Natural killer cell (primary cell): ENCODE measurements around the gene VWA2. TPM values are rescaled to one million over a fixed set of nuclear protein-coding genes. Genes with fewer than 3 reads are reported as not detected.

Experiments used
- ATAC-seq, 3 donors: fragments of 150-1000 bp in 2 of 3; fragments of 200-7000 bp in 1 of 3; cut with Tn5 transposase; 1 replicate in 1 of 3; 2 replicates in 2 of 3; pipeline ENCODE4 v1.10.0; 2021; ENCODE audit warnings: mild to moderate bottlenecking in 2 of 3, moderate library complexity in 2 of 3
- DNase-seq, 2 donors: peaks; one replicate each; pipeline versions ENCODE4 v3.0.0 to v3.0.0-alpha.2; 2013 to 2021; ENCODE audit warnings: mixed read lengths in 1 of 2
- H3K27ac ChIP-seq: one replicate; pipeline ENCODE4 v1.5.1; 2013; ENCODE audit warnings: mild to moderate bottlenecking, low read length
- H3K27me3 ChIP-seq: one replicate; pipeline ENCODE4 v1.6.1; 2013; ENCODE audit warnings: low read length; ENCODE audit not compliant: control insufficient read depth, insufficient read depth
- H3K36me3 ChIP-seq: one replicate; pipeline ENCODE4 v1.6.1; 2013; ENCODE audit warnings: low read length; ENCODE audit not compliant: control insufficient read depth, insufficient read depth
- H3K4me1 ChIP-seq: one replicate; pipeline ENCODE4 v1.6.1; 2013; ENCODE audit warnings: low read length; ENCODE audit not compliant: control insufficient read depth, insufficient read depth
- H3K4me3 ChIP-seq: one replicate; pipeline ENCODE4 v1.5.1; 2013; ENCODE audit warnings: low read length
- H3K9me3 ChIP-seq: one replicate; pipeline ENCODE4 v1.6.1; 2013; ENCODE audit warnings: low read length; ENCODE audit not compliant: control insufficient read depth, insufficient read depth
- H3K27ac Mint-ChIP-seq, 2 donors: one replicate each; pipeline ENCODE4 v1.8.0; 2022; ENCODE audit warnings: mild to moderate bottlenecking in 2 of 2, mixed read lengths in 2 of 2, moderate library complexity in 1 of 2
- H3K27me3 Mint-ChIP-seq, 2 donors: one replicate each; pipeline ENCODE4 v1.8.0; 2022; ENCODE audit warnings: low read depth in 2 of 2, mixed read lengths in 2 of 2
- H3K36me3 Mint-ChIP-seq: one replicate; pipeline ENCODE4 v1.8.0; 2022; ENCODE audit warnings: mixed read lengths
- H3K4me1 Mint-ChIP-seq, 2 donors: one replicate each; pipeline ENCODE4 v1.8.0; 2022; ENCODE audit warnings: mixed read lengths in 2 of 2
- H3K4me3 Mint-ChIP-seq: one replicate; pipeline ENCODE4 v1.8.0; 2022; ENCODE audit warnings: mild to moderate bottlenecking, moderate library complexity, mixed read lengths
- H3K9me3 Mint-ChIP-seq, 2 donors: one replicate each; pipeline ENCODE4 v1.8.0; 2022; ENCODE audit warnings: mixed read lengths in 2 of 2
- WGBS: methylation state at CpG from one replicate; pipeline ENCODE4 v1.1.7; 2013; ENCODE audit warnings: missing lambda C conversion rate; ENCODE audit not compliant: insufficient coverage; 5-methylcytosine and 5-hydroxymethylcytosine counted together
- intact Hi-C: fragments of 100-400 bp; cut with micrococcal nuclease; formaldehyde crosslinking; loops from one replicate; pipeline ENCODE4 v1.14.2; 2022
- total RNA-seq, 4 donors: library from RNA; stranded (reverse); fragments of 120-200 nt in 1 of 4; gene quantifications; one replicate each; pipeline versions ENCODE4 v1.2.3 to v1.2.4, GENCODE V29; 2013 to 2022
- TF ChIP-seq, protein P1 (sequence below): fragments of 200-600 bp; IDR thresholded peaks from one replicate; pipeline ENCODE4 v1.8.0; 2022; ENCODE audit warnings: antibody characterized with exemption

The VWA2 gene
- total RNA-seq, 3 donors from 2014 or later (not counting 1 experiment from before 2014, with no cell fraction given), result not detected

DNA sequence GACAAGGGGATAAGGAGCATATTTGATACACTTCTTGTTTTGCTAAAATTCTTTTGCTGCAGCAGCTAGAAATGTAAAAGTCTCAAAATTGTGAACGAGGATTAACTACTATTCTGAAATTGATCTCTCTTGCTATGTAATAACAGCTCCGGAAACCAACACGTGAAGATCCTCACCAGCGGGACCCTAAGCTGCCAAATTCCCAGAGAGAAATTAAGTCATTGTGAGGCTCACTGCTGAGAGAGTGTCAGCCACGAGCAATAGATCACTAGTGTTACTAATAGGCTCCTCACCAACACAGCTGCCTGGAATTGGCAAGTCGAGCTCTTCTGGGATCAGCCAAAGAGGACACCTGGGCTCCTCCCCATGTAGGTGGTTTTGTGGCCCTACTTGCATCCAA is 5.6 kb upstream of the VWA2 start:
- H3K27me3 Mint-ChIP-seq, result peaks cover 24 to 52% of the 10 kb centered on the region in 2 donors
- H3K4me3 ChIP-seq, result no peak overlapping the region
- H3K27ac ChIP-seq, result no peak overlapping the region
- H3K4me1 Mint-ChIP-seq, result no peaks in the 10 kb centered on the region
- TF ChIP-seq, protein P1, sequence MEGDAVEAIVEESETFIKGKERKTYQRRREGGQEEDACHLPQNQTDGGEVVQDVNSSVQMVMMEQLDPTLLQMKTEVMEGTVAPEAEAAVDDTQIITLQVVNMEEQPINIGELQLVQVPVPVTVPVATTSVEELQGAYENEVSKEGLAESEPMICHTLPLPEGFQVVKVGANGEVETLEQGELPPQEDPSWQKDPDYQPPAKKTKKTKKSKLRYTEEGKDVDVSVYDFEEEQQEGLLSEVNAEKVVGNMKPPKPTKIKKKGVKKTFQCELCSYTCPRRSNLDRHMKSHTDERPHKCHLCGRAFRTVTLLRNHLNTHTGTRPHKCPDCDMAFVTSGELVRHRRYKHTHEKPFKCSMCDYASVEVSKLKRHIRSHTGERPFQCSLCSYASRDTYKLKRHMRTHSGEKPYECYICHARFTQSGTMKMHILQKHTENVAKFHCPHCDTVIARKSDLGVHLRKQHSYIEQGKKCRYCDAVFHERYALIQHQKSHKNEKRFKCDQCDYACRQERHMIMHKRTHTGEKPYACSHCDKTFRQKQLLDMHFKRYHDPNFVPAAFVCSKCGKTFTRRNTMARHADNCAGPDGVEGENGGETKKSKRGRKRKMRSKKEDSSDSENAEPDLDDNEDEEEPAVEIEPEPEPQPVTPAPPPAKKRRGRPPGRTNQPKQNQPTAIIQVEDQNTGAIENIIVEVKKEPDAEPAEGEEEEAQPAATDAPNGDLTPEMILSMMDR, result no peak
- no peaks in the 10 kb centered on the region for H3K9me3 ChIP-seq
- ATAC-seq (no peak), DNase-seq (no peak)
- H3K27me3 ChIP-seq, result peaks cover 19% of the 10 kb centered on the region
- H3K36me3 ChIP-seq, result no peaks in the 10 kb centered on the region
- H3K9me3 Mint-ChIP-seq, result no peaks in the 10 kb centered on the region
- H3K36me3 Mint-ChIP-seq, result no peaks in the 10 kb centered on the region
- 84% methylated on average over 6 of the region's 6 CpGs for WGBS
- no peak overlapping the region for H3K4me3 Mint-ChIP-seq
- intact Hi-C loops, result no loop called here
- H3K27ac Mint-ChIP-seq, result no peak overlapping the region
- no peaks in the 10 kb centered on the region for H3K4me1 ChIP-seq

DNA sequence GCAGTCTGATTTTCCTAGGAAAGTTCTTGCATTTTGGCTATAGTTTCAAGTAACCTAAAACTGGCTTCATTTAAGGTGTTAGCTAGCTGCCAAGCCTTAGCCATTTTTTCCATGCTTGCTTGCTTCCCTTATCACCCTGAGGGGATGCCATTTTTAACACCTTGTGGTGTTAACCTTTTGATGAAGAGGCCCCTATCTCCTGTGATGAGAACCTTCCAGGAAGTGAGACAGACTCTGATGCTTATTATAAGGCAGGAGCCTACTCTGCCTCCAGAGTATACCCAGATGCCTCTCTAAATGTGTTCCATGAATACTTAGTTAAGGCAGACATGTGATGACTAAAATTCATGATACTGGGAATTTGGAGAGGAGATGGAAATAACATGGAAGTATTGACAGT is 4.9 kb upstream of the VWA2 start:
- TF ChIP-seq, protein P1, result no peak
- no peaks in the 10 kb centered on the region for H3K9me3 ChIP-seq
- peaks cover 28 to 59% of the 10 kb centered on the region in 2 donors for H3K27me3 Mint-ChIP-seq
- no peak overlapping the region for H3K4me3 Mint-ChIP-seq
- H3K9me3 Mint-ChIP-seq, result no peaks in the 10 kb centered on the region
- no peak overlapping the region for H3K27ac ChIP-seq
- ATAC-seq, result no peak
- H3K4me1 Mint-ChIP-seq, result no peaks in the 10 kb centered on the region
- no peaks in the 10 kb centered on the region for H3K36me3 ChIP-seq
- intact Hi-C loops, result no loop called here
- H3K4me1 ChIP-seq, result peaks cover under 1% of the 10 kb centered on the region
- peaks cover 20% of the 10 kb centered on the region for H3K27me3 ChIP-seq
- no peaks in the 10 kb centered on the region for H3K36me3 Mint-ChIP-seq
- no peak overlapping the region for H3K4me3 ChIP-seq
- no peak for DNase-seq
- H3K27ac Mint-ChIP-seq, result no peak overlapping the region

DNA sequence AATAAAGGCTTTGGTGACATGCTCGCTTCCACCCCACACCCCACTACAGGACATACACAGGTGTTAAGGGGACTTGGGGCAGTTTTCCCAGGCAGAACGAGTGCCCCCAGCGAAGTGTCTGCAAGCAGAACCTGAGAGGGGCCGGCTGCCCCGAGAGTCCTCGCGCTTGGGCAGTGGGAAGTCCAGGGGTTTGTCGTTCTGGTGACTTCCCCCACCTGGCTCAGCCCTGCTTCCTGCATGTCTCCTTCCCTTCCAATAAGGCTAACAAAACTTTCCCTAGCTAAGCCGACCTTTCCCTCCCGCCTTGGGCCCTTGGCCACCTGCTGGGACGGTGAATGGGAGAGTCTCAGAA is 916 bp downstream of the VWA2 start:
- Histone ChIP-seq H3K27ac (no peak overlapping the region), H3K36me3 (no peaks in the 10 kb centered on the region), H3K4me3 (no peak overlapping the region), H3K9me3 (no peaks in the 10 kb centered on the region), H3K27me3 (peaks cover 13% of the 10 kb centered on the region), H3K4me1 (peaks cover 3% of the 10 kb centered on the region)
- TF ChIP-seq, protein P1, result no peak
- DNase-seq (no peak), ATAC-seq (no peak)
- intact Hi-C loops, result no loop called here
- Mint-ChIP-seq H3K4me1 (no peaks in the 10 kb centered on the region), H3K27me3 (peaks cover 45 to 66% of the 10 kb centered on the region in 2 donors), H3K27ac (no peak overlapping the region), H3K4me3 (no peak overlapping the region), H3K36me3 (no peaks in the 10 kb centered on the region), H3K9me3 (no peaks in the 10 kb centered on the region)
- WGBS, result 64% methylated on average over 11 of the region's 11 CpGs

- H3K27me3 Mint-ChIP-seq, result peaks cover 41 to 64% of the 10 kb centered on the region in 2 donors
- intact Hi-C loops, result no loop called here
- Histone ChIP-seq H3K36me3 (no peaks in the 10 kb centered on the region), H3K4me1 (peaks cover 3% of the 10 kb centered on the region), H3K9me3 (no peaks in the 10 kb centered on the region), H3K27me3 (peaks cover 8% of the 10 kb centered on the region), H3K4me3 (no peak overlapping the region), H3K27ac (no peak overlapping the region)
- WGBS, result 90% methylated on average over 9 of the region's 9 CpGs
- no peaks in the 10 kb centered on the region for H3K4me1 Mint-ChIP-seq
- ATAC-seq (no peak), DNase-seq (no peak)
- no peaks in the 10 kb centered on the region for H3K36me3 Mint-ChIP-seq
- TF ChIP-seq, protein P1, result no peak
- no peak overlapping the region for H3K27ac Mint-ChIP-seq
- no peaks in the 10 kb centered on the region for H3K9me3 Mint-ChIP-seq
- H3K4me3 Mint-ChIP-seq, result no peak overlapping the region
Observed at GRCh38 chr10:114242235-114242634, 3.2 kb downstream of the VWA2 start.
